Cortex of kidney (tissue), 1 donor: Measurements from ENCODE around the gene DCAF11.

ENCODE experiments used
- DNase-seq: peaks from one replicate; lab custom pipeline; 2025; lab: John Stamatoyannopoulos, UW

The DCAF11 gene

DNA sequence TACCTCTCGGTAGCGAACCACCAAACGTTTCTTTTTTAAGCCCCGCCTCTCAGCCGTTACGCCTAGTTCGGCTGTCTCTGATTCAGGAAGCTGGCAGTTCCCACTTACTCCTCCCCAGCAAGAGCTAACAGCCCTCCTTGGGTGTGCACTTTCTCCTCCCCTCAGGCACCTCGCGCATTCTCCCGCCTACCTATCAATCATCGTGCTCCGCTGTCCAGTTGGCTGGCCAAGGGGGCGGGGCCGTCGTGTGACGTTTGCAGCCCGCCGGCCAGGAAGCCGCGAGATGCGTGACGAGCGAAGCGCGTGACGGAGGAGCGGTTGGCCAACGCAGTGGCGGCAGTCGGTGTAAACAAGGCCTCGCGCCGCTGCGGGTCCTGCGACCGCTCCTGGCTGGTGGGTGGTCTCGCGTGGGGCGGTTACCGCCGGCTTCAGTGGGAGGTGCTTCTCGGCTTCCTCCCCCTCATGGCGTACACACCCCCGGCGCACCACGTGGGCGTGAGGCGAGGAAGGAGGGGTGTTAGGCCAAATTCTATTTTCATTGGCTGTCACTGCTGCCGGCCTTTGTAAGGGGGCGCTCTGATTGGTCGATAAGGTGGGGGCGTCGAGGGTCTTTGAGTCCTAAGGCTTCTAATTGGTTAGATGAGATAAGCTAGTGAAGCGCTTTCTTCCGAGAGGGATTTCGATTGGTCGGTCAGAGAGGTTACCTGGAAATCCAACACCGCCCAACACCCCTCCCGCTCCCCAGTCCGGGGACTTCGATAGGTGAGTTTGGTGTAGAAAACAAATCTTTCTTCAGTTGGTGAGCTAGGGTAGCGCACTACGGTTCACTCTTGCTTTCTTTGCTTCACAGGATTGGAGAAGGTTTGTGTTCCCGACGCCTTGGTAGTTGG is at the start of gene DCAF11, which contains the start of gene NRL:
Gene DCAF11 (plus strand): TSS at position 246 of the 890 bp plus-strand sequence. CDS start 818 bp downstream, outside the sequence.
Gene NRL (minus strand): TSS at position 418 of the 890 bp plus-strand sequence. CDS start 32,101 bp downstream, outside the sequence.
- no peak for DNase-seq

DNA sequence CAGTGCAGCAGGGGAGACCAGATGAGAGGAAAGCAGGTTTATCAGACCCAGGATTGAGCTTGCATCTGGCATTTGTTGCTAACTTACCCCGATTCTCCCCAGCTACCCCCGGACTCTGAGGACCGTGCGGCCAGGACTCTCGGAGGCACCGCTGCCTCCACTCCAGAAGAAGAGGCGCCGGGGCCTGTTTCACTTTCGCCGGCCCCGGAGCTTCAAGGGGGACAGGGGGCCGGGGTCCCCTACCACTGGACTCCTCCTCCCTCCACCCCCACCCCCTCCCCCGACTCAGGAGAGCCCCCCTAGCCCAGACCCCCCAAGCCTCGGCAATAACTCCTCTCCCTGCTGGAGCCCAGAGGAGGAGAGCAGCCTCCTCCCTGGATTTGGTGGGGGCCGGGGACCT is 49.7 kb upstream of the DCAF11 start:
- DNase-seq, result no peak

DNA sequence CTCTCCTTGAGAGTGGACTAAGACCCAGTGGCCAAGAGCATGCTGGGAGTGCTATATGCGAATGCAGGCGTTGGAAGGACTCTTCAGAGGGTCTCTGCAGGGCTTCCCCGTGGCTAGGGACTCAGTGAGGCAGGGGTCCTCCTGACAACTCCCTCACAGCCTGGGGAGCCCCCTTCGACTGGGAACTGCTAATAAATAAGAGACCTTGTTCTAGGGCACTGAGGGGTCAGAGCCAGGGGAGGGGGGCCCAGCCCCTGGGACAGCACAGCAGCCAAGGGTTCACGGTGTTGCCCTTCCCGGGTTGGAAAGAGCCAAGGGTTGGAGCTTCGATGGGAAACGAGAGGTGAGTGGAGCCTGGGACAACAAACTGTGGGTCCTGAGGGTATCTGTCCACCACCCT is 49.2 kb upstream of the DCAF11 start:
- DNase-seq, result no peak

GRCh38 chr14:24066496-24067132 is 48.0 kb upstream of the DCAF11 start:
- no peak for DNase-seq

DNA sequence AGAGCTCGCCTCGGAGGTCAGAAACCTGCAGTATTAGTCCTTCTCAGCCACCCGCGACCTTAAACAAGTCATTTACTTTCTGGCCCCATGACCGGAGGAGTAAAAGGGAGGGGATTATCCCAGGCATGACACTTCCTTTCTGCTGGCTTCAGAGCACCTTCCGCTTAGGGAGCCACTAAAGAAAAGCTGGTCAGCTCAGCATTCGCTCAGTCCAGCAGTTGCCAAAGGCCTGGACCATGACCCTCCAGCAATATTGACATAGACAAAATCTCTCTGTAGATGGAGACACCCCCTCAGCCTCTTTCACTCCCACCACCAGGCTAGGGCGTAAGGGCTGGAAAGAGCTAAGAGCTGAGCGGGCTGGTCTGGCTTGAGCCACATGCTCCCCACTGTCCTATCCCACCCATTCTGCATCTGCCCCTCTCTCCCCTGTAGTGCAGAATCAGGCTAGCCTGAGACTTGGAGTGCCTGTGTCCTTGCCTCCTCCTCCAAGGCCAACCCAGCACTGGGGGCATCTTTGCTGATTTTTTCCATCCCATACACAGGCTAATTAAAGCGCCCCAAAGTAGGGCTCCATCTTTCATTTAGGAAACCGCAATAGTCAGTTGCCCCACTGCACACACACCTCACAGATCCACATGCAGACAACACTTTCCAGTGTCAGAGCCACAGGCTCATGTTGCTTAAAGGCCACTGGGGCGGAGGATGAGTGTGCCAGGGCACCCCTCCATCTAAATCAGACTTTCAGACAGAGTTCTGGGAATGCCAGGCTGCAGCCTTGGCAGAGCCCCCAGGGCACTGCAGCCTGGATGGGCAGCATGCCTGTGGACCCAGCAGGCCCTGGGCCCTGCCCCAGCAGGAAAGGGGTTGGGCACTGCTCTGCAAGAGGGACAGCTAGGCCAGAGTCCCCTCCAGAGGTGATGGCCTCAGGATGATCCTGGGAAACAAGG is 47.2 kb upstream of the DCAF11 start:
- no peak for DNase-seq

- DNase-seq, result no peak
These were observed 45.7 kb upstream of the DCAF11 start for GRCh38 chr14:24068711-24069410.

GRCh38 chr14:24069411-24069735 is 45.2 kb upstream of the DCAF11 start:
- no peak for DNase-seq

- no peak for DNase-seq
These were observed 44.1 kb upstream of the DCAF11 start for GRCh38 chr14:24070285-24071143.

DNA sequence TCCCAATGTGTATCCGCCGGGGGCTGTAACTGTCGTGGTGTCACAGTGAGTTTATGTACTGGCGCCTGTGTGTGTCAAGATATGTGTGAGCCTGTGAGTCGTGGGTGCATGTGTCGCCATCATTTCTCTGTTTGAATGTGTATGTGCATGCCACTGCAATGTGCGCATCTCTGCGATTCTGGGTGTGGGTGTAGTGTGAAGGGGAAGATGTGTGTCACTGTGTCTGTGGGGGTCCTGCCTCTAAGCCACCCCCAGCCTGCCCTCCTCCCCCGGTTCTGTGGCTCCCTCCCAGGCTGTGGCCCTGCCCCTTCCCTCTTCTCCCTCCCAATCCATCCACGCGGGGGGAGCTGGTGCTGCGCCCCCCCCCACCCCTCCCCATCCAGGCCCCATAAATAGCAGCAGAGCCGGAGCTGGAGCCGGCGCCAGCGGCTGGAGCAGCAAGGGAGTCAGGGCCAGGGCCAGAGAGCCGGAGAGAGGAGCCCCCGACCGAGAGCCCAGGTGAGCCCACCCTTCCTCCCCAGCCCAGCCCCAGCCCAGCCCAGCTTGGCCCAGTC is 43.4 kb upstream of the DCAF11 start, which contains the start of gene CPNE6:
Gene CPNE6 (plus strand): TSS at position 419 of the 554 bp plus-strand sequence. CDS start 1,375 bp downstream, outside the sequence.
- no peak for DNase-seq

DNA sequence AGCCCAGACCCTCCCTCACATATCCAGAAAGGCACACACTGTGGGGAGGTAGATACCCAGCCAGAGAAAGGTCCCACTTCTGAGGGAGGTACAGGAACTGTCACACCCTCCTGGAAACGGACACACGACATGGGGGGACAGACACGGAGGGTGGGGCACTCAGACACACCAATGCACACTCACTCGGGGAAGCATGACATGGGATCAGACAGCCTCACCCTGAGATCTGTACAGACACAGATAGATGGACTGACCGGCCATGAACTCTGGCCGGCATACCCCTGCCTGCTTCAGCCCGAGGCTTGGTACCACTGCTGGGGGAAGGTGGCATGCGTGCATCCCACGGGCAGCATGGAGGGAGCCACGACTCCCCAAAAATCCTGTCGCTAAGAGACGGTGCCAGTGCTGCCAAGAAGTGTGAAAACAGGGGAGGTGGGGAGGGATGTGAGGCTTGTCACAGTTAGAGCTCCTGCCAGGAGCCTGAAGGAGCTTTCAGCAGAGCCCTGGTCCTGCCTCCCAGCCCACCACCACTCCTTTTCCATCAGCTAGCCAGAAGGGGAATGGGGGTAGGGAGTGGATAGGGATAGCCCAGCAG is 42.6 kb upstream of the DCAF11 start:
- DNase-seq, result no peak

DNA sequence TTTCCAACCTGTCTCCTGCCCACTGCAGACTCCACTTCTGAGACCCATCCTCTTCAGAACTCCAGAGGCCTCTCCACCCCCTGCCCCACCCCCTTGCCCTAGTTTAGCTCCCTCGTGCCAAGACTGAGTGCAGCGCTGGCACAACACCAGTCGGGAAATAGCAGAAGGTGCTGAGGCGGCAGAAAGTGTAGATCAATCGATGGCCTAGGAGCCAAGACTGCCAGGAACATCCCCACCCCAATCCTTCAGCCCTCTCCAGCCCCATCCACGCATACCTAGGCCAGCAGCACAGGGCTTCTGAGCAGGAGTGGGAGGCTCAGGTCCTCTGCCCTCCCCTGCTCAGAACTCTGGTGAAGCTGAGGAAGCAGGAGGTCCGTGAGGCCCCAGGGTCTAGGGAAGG is 42.1 kb upstream of the DCAF11 start:
- DNase-seq, result no peak

DNA sequence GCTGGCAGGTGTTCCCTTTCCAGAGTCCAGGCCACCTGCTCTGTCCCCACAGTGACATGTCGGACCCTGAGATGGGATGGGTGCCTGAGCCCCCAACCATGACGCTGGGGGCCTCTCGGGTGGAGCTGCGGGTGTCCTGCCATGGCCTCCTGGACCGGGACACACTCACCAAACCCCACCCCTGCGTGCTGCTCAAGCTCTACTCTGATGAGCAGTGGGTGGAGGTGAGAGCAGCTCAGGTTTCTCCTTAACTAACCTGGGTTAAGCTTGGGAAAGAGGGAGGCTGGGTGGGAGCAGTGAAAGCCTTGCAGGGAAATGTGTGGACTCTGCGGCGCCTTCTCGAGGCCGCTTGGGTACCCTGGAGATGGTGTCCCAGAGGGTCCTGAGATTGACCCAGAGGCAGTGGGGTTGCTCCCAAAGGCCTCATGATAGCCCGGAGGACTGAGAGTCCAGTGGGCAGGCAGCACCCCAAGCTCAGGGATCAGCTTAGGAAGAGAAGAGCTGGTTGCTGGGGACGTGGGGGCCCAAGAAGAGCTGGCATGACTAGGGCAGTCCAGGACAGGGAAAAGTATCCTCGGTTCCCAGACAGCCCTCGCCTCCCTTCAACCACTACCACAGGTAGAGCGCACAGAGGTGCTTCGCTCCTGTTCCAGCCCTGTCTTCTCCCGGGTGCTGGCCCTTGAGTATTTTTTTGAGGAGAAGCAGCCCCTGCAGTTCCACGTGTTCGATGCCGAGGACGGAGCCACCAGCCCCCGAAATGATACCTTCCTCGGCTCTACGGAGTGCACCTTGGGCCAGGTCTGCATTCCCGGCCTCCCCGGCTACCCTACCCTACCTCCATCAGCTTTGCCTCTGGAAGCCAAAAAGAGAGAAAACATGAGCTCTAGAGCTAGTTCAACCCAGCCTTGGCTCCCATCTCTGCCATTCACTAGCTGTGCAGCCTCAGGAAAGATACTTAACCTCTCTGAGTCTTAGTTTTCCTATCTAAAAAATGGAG is 41.4 kb upstream of the DCAF11 start:
- no peak for DNase-seq

DNA sequence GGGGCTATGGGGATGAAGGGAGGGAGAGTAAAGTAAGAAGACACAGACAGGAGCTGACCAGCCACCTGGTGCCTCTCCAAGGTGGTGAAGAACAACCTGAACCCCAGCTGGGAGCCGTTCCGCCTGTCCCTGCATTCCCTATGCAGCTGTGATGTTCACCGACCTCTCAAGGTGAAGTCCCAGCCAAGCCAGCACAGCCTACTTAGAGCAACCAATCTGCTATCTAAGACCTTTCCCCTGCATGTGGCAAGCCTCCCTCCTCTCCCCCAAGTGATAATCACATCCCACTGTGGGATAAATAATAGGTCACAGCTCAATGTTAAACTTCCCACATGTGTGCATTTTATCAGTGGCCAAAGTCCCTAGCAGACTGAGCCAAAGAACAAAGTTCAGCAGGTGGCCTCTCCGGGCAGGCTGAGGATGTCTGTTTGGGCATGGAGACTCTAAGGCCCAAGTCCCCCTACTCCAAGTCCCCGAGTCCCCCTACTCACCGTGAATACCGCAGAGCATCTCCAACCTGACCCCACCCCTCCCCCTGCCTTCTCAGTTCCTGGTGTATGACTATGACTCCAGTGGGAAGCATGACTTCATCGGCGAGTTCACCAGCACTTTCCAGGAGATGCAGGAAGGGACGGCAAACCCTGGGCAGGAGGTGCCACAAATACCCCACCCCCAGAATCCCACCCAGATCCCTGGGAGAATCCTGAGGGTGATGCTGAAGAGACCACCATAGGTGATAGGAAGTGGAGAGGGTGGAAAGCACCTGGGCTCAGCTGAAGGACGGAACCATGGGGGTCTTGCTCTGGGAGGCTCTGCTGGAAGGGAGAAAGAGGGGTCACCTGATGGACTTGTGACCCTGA is 39.7 kb upstream of the DCAF11 start:
- DNase-seq, result no peak

- no peak for DNase-seq
These were observed 38.9 kb upstream of the DCAF11 start for GRCh38 chr14:24075485-24076301.

DNA sequence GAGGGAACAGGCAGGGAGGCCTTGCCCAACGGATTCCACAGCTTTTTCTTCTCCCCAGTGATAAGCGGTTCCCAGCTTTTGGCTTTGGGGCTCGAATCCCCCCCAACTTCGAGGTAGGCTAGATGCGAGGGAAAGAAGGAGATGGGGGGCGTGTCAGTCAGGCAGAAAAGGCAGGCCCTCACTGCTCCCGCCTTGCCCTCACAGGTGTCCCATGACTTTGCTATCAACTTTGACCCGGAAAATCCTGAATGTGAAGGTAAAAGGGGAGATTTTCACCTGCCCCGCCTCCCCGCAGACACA is 38.3 kb upstream of the DCAF11 start:
- DNase-seq, result no peak

GRCh38 chr14:24077086-24077485 is 37.5 kb upstream of the DCAF11 start:
- DNase-seq, result no peak

- DNase-seq, result no peak
These were observed 36.4 kb upstream of the DCAF11 start for GRCh38 chr14:24078146-24078545.
